HepG2 (cell line): ENCODE data around the gene CYP4A22. TPM values are rescaled to one million over a fixed set of nuclear protein-coding genes. Genes with fewer than 3 reads are reported as not detected.
A peak's percentile ranks its signal among the peaks of the same experiment; 100 is the strongest.

Source experiments
- ATRX ChIP-seq: sonication (generic); formaldehyde crosslinking; IDR thresholded peaks from 2 replicates; pipeline ENCODE4 v1.4.0; 2020; ENCODE audit warnings: missing genetic modification reagents, borderline replicate concordance
- BHLHE40 ChIP-seq: IDR thresholded peaks from 2 replicates; pipeline ENCODE4 v1.6.1; 2011; ENCODE audit warnings: low read length, improper control_type of control experiment
- EZH2 ChIP-seq: conservative IDR thresholded peaks from 2 replicates; pipeline ENCODE4 v1.6.1; 2012; ENCODE audit warnings: mild to moderate bottlenecking, low read depth, low read length, moderate library complexity
- FOXO1 ChIP-seq: sonication (generic); formaldehyde crosslinking; IDR thresholded peaks from 2 replicates; pipeline ENCODE4 v1.4.0; 2020; ENCODE audit warnings: missing genetic modification reagents
- HHEX ChIP-seq: IDR thresholded peaks from 2 replicates; pipeline ENCODE4 v1.6.1; 2016; ENCODE audit warnings: control low read depth
- HNF1B ChIP-seq: sonication (generic); formaldehyde crosslinking; IDR thresholded peaks from 2 replicates; pipeline ENCODE4 v1.5.1; 2020; ENCODE audit warnings: mild to moderate bottlenecking, moderate library complexity, missing genetic modification reagents
- HOXD1 ChIP-seq: sonication (generic); formaldehyde crosslinking; IDR thresholded peaks from 2 replicates; pipeline ENCODE4 v1.5.0; 2020; ENCODE audit warnings: missing genetic modification reagents
- KDM1A ChIP-seq: IDR thresholded peaks from 2 replicates; pipeline ENCODE4 v1.6.1; 2016; ENCODE audit warnings: missing compliant biosample characterization
- KDM6A ChIP-seq: IDR thresholded peaks from 2 replicates; pipeline ENCODE4 v1.6.1; 2016; ENCODE audit warnings: low read depth
- MED1 ChIP-seq: sonication (generic); formaldehyde crosslinking; IDR thresholded peaks from 2 replicates; pipeline ENCODE4 v1.4.0; 2020; ENCODE audit warnings: missing genetic modification reagents
- MXD4 ChIP-seq: IDR thresholded peaks from 2 replicates; pipeline ENCODE4 v1.6.1; 2016; ENCODE audit warnings: mild to moderate bottlenecking, missing biosample characterization, missing genetic modification reagents
- PCBP2 ChIP-seq: fragments of 200-400 bp; formaldehyde crosslinking; optimal IDR thresholded peaks from 2 replicates; pipeline ENCODE3; 2018; ENCODE audit warnings: low read length, low read depth; ENCODE audit not compliant: poor library complexity, severe bottlenecking
- REXO4 ChIP-seq: sonication (generic); formaldehyde crosslinking; IDR thresholded peaks from 2 replicates; pipeline ENCODE4 v1.8.0; 2022; ENCODE audit warnings: missing genetic modification reagents, mild to moderate bottlenecking, borderline replicate concordance
- SMAD1 ChIP-seq: sonication (generic); formaldehyde crosslinking; IDR thresholded peaks from 2 replicates; pipeline ENCODE4 v1.4.0; 2020; ENCODE audit warnings: missing genetic modification reagents, low read depth, mild to moderate bottlenecking, borderline replicate concordance
- TGIF2 ChIP-seq: IDR thresholded peaks from 2 replicates; pipeline ENCODE4 v1.6.1; 2016; ENCODE audit warnings: control low read depth, missing compliant biosample characterization
- ZBTB39 ChIP-seq: sonication (generic); formaldehyde crosslinking; IDR thresholded peaks from 2 replicates; pipeline ENCODE4 v1.5.0; 2020; ENCODE audit warnings: missing genetic modification reagents
- ZFX ChIP-seq: sonication (generic); formaldehyde crosslinking; IDR thresholded peaks from 2 replicates; pipeline ENCODE4 v1.4.0; 2020; ENCODE audit warnings: mild to moderate bottlenecking, low read depth, missing genetic modification reagents, moderate library complexity
- ZMYM2 ChIP-seq: sonication (generic); formaldehyde crosslinking; IDR thresholded peaks from 2 replicates; pipeline ENCODE4 v1.8.0; 2022; ENCODE audit warnings: mild to moderate bottlenecking, missing genetic modification reagents
- ZNF143 ChIP-seq: sonication (generic); formaldehyde crosslinking; IDR thresholded peaks from 2 replicates; pipeline ENCODE4 v1.4.0; 2020; ENCODE audit warnings: missing genetic modification reagents
- ZNF788 ChIP-seq: sonication (generic); formaldehyde crosslinking; IDR thresholded peaks from 2 replicates; pipeline ENCODE4 v1.5.0; 2020; ENCODE audit warnings: mild to moderate bottlenecking, missing genetic modification reagents, borderline replicate concordance
- polyA plus RNA-seq, 8 experiments: library from polyadenylated mRNA; depleted of rRNA in 3 of 8; stranded (reverse) in 7 of 8; unstranded in 1 of 8; fragments of >200 nt; fragmentation: Illumina TruSeq in 4 of 8; extraction: Trizol in 4 of 8; gene quantifications; 2 replicates each; pipeline versions ENCODE4 v1.2.1 to v1.2.3, GENCODE V29; 2011 to 2016; ENCODE audit warnings: low read depth in 4 of 8, missing spikeins in 1 of 8, mixed read lengths in 1 of 8; ENCODE audit not compliant: insufficient read depth in 1 of 8
- total RNA-seq, 5 experiments: library from RNA; depleted of rRNA; stranded (reverse); fragments of >200 nt; fragmentation: Illumina TruSeq; extraction: Trizol; gene quantifications; 2 replicates each; pipeline ENCODE4 v1.2.3, GENCODE V29; 2016; ENCODE audit warnings: low read depth in 1 of 5
- TF ChIP-seq, protein P1 (sequence below): sonication (generic); formaldehyde crosslinking; IDR thresholded peaks from 2 replicates; pipeline ENCODE4 v1.4.0; 2020; ENCODE audit warnings: mild to moderate bottlenecking, missing genetic modification reagents
- TF ChIP-seq, protein P2 (sequence below): sonication (generic); formaldehyde crosslinking; IDR thresholded peaks from 2 replicates; pipeline ENCODE4 v1.5.1; 2020; ENCODE audit warnings: missing genetic modification reagents, mild to moderate bottlenecking, borderline replicate concordance
- TF ChIP-seq, protein P3 (sequence below): sonication (generic); formaldehyde crosslinking; IDR thresholded peaks from 2 replicates; pipeline ENCODE4 v1.5.0; 2020; ENCODE audit warnings: mild to moderate bottlenecking, missing genetic modification reagents

CYP4A22 gene
- total and polyA plus RNA-seq, 2 of the 13 experiments (the other 11 are each of a cell fraction or from before 2014, with no cell fraction given), result not detected

DNA sequence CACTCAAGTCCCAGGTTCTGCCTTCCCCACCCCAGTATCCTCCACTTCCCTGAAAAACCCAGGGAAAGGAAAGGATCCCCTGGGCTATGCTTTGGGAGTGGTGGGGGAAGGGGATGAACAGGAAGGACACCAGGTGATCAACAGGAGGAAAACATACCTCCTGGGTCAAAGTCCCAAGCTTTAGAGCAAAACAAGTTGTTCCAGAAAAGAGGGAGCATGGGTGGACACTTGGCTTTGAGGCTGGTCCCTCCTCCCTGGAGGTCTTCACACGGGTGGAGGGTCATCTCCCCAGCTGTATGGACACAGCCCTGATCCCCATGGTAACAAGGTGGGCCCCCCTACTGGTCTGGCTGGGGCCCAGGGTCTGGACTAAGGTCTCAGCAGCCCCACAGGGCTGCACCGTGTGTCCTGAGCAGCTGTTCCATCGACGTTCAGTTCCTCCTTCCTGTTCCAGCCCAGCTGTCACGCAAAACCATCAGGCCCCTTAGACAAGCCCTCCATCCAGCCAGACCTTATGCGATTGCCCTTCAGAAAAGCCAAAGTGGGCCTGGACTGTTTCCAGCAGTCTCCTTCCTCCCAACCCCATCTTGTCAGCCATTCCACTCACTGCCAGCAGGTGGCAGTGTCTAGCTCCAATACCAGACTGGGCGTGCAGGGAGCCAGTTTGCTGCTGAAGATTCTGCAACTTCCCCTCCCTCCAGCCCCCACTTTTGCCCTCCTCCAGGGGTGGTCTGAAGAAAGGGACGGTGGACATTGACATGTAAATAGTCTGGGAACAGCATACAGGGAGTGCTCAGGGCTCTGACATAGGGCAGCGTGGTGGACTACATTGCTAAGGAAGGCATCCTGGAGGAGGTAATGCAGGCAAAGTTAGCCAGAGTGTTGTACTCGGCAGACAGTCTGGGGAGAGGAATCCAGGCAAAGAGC is 55.5 kb downstream of the CYP4A22 start (continued):
- TF ChIP-seq ZMYM2 (CRISPR knock-in tag) (no peak), PCBP2 (no peak), ZBTB39 (CRISPR knock-in tag) (no peak), ZFX (no peak; the same call in none of the 2 replicates), HNF1B (CRISPR knock-in tag) (peak; percentile 72), EZH2 (no peak), HOXD1 (CRISPR knock-in tag) (peak; percentile 31; the same call in 1 of the 2 replicates), SMAD1 (no peak), ZNF788 (no peak), REXO4 (CRISPR knock-in tag) (no peak), KDM1A (CRISPR knock-in tag) (no peak), KDM6A (peak; percentile 95), MXD4 (CRISPR knock-in tag) (peak; percentile 50; the same call in 1 of the 2 replicates), BHLHE40 (0 out of 2 replicates have a peak, but pooled peaks have one; percentile 7), FOXO1 (peak; percentile 98), MED1 (CRISPR knock-in tag) (peak; percentile 88), TGIF2 (CRISPR knock-in tag) (no peak; the same call in 1 of the 2 replicates), ZNF143 (peak; percentile 54), HHEX (no peak), ATRX (no peak)
- TF ChIP-seq, protein P1, sequence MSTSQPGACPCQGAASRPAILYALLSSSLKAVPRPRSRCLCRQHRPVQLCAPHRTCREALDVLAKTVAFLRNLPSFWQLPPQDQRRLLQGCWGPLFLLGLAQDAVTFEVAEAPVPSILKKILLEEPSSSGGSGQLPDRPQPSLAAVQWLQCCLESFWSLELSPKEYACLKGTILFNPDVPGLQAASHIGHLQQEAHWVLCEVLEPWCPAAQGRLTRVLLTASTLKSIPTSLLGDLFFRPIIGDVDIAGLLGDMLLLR (CRISPR knock-in tag), result no peak
- TF ChIP-seq, protein P2, sequence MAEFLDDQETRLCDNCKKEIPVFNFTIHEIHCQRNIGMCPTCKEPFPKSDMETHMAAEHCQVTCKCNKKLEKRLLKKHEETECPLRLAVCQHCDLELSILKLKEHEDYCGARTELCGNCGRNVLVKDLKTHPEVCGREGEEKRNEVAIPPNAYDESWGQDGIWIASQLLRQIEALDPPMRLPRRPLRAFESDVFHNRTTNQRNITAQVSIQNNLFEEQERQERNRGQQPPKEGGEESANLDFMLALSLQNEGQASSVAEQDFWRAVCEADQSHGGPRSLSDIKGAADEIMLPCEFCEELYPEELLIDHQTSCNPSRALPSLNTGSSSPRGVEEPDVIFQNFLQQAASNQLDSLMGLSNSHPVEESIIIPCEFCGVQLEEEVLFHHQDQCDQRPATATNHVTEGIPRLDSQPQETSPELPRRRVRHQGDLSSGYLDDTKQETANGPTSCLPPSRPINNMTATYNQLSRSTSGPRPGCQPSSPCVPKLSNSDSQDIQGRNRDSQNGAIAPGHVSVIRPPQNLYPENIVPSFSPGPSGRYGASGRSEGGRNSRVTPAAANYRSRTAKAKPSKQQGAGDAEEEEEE, result no peak
- TF ChIP-seq, protein P3, sequence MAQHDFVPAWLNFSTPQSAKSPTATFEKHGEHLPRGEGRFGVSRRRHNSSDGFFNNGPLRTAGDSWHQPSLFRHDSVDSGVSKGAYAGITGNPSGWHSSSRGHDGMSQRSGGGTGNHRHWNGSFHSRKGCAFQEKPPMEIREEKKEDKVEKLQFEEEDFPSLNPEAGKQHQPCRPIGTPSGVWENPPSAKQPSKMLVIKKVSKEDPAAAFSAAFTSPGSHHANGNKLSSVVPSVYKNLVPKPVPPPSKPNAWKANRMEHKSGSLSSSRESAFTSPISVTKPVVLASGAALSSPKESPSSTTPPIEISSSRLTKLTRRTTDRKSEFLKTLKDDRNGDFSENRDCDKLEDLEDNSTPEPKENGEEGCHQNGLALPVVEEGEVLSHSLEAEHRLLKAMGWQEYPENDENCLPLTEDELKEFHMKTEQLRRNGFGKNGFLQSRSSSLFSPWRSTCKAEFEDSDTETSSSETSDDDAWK, result no peak
